Measurements from ENCODE around the gene PEPD.

The PEPD gene

DNA sequence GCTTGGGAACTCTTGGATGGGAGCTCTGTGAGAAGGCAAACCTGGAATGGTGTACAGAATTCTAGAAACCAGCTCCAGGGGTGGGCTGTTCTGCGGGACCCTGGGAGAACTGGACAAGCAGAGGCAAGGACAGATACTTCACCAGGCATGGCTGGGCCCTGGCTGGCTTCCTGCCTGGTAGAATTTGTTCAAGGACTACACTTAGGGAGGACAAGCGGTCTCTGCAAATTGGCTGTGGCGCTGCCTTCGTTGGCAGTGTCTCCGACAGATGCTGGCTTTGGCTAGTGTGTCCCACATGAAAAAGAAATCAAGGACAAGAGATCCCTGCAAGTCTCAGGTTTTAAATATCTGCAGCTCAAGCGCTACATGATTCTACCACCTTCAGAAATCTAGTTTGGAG is 135.6 kb downstream of the PEPD start:
- H3K4me3 Mint-ChIP-seq = no peak overlapping the region
- no peaks in the 10 kb centered on the region for H3K9me3 Mint-ChIP-seq
- peaks cover 2% of the 10 kb centered on the region for H3K36me3 Mint-ChIP-seq (ENCODE audit: insufficient read depth)
- H3K4me1 Mint-ChIP-seq = peaks cover 17% of the 10 kb centered on the region
- H3K27me3 Mint-ChIP-seq = no peaks in the 10 kb centered on the region
- ATAC-seq (replicated peaks; ENCODE audit: extremely low read depth, poor library complexity, severe bottlenecking) (no peak), DNase-seq (ENCODE audit: low spot score in 2 of 2) (no peak)
- no peak overlapping the region for H3K27ac Mint-ChIP-seq (ENCODE audit: low read depth)

DNA sequence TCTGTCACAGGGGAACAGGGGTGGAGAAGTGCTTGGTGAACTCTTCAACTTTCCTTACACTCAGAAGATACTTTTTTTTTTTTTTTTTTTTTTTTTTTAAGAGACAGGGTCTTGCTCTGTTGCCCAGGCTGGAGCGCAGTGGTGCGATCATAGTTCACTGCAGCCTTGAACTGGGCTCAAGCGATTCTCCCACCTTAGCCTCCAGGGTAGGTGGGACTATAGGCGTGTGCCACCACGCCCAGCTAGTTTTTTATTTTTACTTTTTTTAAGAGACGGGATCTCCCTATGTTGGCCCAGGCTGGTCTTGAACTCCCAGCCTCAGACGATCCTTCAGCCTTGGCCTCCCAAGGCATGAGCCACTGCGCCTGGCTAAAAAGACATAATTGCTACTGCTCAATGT is 136.6 kb downstream of the PEPD start:
- DNase-seq (ENCODE audit: low spot score in 2 of 2) (no peak), ATAC-seq (replicated peaks; ENCODE audit: extremely low read depth, poor library complexity, severe bottlenecking) (no peak)
- no peaks in the 10 kb centered on the region for H3K9me3 Mint-ChIP-seq
- H3K4me3 Mint-ChIP-seq = no peak overlapping the region
- peaks cover 2% of the 10 kb centered on the region for H3K36me3 Mint-ChIP-seq (ENCODE audit: insufficient read depth)
- H3K27ac Mint-ChIP-seq (ENCODE audit: low read depth) = no peak overlapping the region
- peaks cover 21% of the 10 kb centered on the region for H3K4me1 Mint-ChIP-seq
- H3K27me3 Mint-ChIP-seq = no peaks in the 10 kb centered on the region

DNA sequence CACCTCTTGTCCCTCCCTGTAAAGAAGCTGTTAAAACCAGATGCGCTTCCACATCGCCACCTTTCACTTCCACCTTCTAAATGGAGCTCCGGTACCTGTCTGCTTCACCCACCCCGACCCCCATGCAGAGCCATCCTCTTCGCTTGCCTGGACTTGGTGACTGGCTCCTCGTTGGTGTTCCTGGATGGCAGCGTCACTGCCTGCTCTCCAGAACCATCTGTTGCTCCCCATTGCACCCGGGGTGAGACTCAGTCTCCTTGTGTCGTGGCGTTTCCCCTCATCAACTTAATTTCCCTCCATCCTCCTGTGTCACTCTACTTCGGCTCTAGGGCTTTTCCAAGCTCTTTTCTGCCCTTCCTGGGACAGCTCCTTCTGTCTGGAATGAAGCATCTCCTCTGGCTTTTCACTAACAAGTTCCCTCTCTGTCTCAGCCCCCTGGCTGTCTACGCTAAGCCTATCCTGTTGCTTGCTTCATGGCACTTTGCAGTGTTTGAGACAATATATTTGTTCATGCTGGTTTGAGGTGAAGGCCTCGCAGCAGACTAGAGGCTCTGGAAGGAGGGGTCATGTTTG is 137.8 kb downstream of the PEPD start:
- no peak for DNase-seq (ENCODE audit: low spot score in 2 of 2)
- Mint-ChIP-seq H3K9me3 (no peaks in the 10 kb centered on the region), H3K27ac (ENCODE audit: low read depth) (peak overlapping the region; percentile 62), H3K36me3 (ENCODE audit: insufficient read depth) (peaks cover 7% of the 10 kb centered on the region), H3K27me3 (no peaks in the 10 kb centered on the region), H3K4me1 (peaks cover 24% of the 10 kb centered on the region), H3K4me3 (no peak overlapping the region)
- ATAC-seq (replicated peaks; ENCODE audit: extremely low read depth, poor library complexity, severe bottlenecking) = no peak

DNA sequence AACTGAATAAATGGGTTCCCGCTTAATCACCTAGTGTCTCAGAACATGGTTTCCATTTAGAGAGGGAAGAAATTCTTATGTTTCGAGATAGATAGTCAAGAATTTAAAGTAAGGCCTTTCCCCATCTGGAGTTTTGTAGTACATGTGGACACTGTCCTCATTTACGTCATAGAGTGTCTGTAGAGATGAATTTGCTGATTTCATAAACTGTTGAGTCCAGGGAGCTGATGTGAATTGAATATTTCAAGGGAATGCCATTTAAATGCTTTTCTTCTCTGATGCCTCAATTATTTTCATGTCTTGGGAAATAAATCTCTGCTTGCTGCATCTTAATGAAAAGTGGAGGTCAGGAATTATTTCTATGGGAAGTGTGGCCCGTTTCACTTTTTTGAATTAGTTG is 138.6 kb downstream of the PEPD start:
- Mint-ChIP-seq H3K4me3 (no peak overlapping the region), H3K36me3 (ENCODE audit: insufficient read depth) (peaks cover 9% of the 10 kb centered on the region), H3K27ac (ENCODE audit: low read depth) (no peak overlapping the region), H3K9me3 (no peaks in the 10 kb centered on the region), H3K27me3 (no peaks in the 10 kb centered on the region), H3K4me1 (peaks cover 30% of the 10 kb centered on the region)
- no peak for DNase-seq (ENCODE audit: low spot score in 2 of 2)
- ATAC-seq (replicated peaks; ENCODE audit: extremely low read depth, poor library complexity, severe bottlenecking) = no peak

DNA sequence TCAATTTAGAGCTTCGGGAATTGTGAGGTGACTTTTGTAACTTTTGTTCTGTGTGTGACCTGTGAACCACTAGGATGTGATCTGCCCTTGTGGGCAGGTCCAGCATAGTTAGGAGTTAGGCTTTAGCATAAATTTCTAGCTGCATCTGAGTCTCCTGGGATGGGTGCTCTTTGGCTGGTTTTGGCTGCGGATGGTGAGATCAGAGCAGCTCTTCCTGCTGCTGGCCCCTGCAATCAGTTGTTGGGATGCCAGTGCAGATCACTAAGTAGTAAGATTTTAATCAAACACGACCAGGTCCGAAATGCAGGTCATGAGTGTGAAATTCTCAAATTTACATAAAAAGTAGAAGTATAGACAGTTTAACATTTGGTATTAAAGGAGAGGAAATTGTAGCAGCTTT is 139.6 kb downstream of the PEPD start:
- Mint-ChIP-seq H3K27ac (ENCODE audit: low read depth) (no peak overlapping the region), H3K9me3 (no peaks in the 10 kb centered on the region), H3K36me3 (ENCODE audit: insufficient read depth) (peaks cover 9% of the 10 kb centered on the region), H3K4me1 (peaks cover 36% of the 10 kb centered on the region), H3K27me3 (no peaks in the 10 kb centered on the region), H3K4me3 (no peak overlapping the region)
- no peak for DNase-seq (ENCODE audit: low spot score in 2 of 2)
- ATAC-seq (replicated peaks; ENCODE audit: extremely low read depth, poor library complexity, severe bottlenecking) = no peak

DNA sequence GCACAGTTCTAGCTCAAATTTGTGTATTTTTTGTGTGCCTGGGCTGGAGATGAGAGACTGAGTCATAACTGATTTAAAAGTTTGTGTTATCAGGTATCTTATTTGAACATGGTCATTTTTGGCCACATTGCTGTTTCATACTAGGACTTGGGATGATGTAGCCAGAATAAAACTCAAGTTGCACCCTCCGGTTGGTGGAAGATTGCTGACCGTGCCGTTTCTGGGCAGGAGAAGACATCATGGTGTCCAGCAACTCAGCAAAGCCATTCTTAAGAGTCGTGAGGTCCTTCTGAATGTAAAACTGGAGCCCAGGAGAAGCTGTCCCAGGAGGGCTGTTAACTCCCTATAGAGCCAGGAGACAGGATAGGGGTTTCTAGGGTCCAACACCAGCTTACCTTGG is 140.5 kb downstream of the PEPD start:
- peaks cover 9% of the 10 kb centered on the region for H3K36me3 Mint-ChIP-seq (ENCODE audit: insufficient read depth)
- H3K27me3 Mint-ChIP-seq = no peaks in the 10 kb centered on the region
- DNase-seq (ENCODE audit: low spot score in 2 of 2) (no peak), ATAC-seq (replicated peaks; ENCODE audit: extremely low read depth, poor library complexity, severe bottlenecking) (no peak)
- H3K9me3 Mint-ChIP-seq = no peaks in the 10 kb centered on the region
- no peak overlapping the region for H3K27ac Mint-ChIP-seq (ENCODE audit: low read depth)
- H3K4me1 Mint-ChIP-seq = peaks cover 42% of the 10 kb centered on the region
- no peak overlapping the region for H3K4me3 Mint-ChIP-seq

DNA sequence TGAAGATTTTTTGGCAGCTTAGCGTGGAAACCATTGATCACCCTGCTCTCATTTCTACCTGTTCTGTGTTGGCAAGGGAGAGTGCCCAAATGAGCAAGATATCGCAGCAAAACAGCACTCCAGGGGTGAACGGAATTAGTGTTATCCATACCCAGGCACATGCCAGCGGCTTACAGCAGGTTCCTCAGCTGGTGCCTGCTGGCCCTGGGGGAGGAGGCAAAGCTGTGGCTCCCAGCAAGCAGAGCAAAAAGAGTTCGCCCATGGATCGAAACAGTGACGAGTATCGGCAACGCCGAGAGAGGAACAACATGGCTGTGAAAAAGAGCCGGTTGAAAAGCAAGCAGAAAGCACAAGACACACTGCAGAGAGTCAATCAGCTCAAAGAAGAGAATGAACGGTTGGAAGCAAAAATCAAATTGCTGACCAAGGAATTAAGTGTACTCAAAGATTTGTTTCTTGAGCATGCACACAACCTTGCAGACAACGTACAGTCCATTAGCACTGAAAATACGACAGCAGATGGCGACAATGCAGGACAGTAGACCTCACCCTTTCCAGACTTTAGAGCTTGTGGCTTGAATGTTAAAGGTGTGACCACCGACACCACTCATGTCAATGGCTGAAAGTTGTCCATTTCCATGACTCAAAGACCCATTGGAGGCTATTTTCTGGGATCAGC is 142.3 kb downstream of the PEPD start:
- Mint-ChIP-seq H3K27ac (ENCODE audit: low read depth) (no peak overlapping the region), H3K27me3 (no peaks in the 10 kb centered on the region), H3K9me3 (no peaks in the 10 kb centered on the region), H3K4me1 (peaks cover 59% of the 10 kb centered on the region), H3K36me3 (ENCODE audit: insufficient read depth) (peaks cover 11% of the 10 kb centered on the region), H3K4me3 (no peak overlapping the region)
- DNase-seq (ENCODE audit: low spot score in 2 of 2) (no peak), ATAC-seq (replicated peaks; ENCODE audit: extremely low read depth, poor library complexity, severe bottlenecking) (no peak)

DNA sequence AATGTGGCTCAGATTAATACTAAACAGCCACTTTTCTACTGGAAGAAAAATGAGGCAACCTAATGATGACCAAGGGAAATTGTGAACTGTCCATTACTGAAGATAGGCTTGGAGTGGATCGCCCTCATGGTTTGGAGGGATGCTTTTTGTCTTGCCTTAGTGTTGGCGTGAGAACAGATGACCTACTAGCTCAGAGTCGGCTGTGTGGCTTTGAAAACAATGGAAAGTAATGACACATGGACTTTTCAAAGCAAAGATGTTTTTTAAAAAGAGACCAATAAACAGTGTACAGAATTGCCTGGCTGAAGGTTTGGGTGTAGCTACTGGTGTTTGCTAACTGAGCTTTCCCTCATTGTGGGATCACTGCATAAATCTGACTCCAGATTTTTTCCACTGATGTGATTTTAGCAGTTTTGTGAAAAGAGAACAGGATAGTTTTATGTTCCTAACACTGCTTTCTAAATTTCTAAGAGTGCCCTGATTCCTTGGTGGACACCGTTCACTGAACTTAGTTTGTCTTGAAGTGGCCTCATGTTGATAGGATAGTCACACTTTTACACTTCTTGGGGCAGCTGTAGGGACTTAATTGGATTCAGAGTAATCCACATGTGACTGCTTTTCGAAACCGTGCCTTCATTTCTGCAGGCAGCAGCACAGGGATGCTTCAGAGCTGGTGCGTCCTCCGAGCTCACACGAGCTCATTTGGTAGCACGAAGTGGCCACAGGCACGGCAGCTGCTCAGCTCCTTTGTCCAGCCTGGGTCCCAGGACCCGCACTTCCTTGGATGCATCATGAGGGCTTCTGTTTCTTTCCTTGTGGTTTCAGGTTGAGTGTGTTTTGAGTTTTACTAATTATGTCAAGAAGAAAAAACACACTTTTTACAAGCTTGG is 143.8 kb downstream of the PEPD start:
- H3K27me3 Mint-ChIP-seq = no peaks in the 10 kb centered on the region
- H3K36me3 Mint-ChIP-seq (ENCODE audit: insufficient read depth) = peaks cover 16% of the 10 kb centered on the region
- H3K27ac Mint-ChIP-seq (ENCODE audit: low read depth) = no peak overlapping the region
- peaks cover 55% of the 10 kb centered on the region for H3K4me1 Mint-ChIP-seq
- no peak for DNase-seq (ENCODE audit: low spot score in 2 of 2)
- ATAC-seq (replicated peaks; ENCODE audit: extremely low read depth, poor library complexity, severe bottlenecking) = no peak
- no peaks in the 10 kb centered on the region for H3K9me3 Mint-ChIP-seq
- no peak overlapping the region for H3K4me3 Mint-ChIP-seq

DNA sequence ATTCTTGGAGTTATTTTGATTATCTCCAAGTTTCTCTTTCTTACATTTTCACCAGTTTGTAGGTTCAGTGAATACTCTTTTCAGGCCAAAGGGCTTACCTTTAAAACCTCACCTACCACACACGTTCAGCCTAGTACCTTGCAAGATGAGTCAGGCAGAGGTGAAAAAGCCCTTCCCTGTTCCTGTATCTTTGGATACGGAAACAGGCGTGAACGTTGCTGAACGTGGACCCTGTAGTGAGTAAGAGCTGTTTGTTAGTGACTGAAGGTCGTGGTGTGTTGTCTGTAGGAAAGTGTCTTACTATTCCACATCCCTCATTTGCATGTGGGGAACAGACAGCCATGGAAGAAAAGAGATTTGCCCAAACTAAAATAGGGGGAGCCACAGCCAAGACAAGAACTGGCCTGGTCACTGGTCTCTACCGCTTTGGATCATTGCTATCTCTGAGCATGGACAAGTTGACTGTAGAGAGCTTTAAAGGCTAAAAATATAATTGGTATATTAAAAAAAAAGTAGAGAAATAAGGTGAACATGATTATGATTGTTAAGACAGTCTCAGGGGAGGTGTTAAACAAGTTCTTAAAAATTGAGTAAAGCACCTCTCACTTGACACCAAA is 144.5 kb downstream of the PEPD start:
- no peak for DNase-seq (ENCODE audit: low spot score in 2 of 2)
- Mint-ChIP-seq H3K9me3 (no peaks in the 10 kb centered on the region), H3K36me3 (ENCODE audit: insufficient read depth) (peaks cover 18% of the 10 kb centered on the region), H3K4me1 (peaks cover 54% of the 10 kb centered on the region), H3K27ac (ENCODE audit: low read depth) (no peak overlapping the region), H3K27me3 (no peaks in the 10 kb centered on the region), H3K4me3 (no peak overlapping the region)
- no peak for ATAC-seq (replicated peaks; ENCODE audit: extremely low read depth, poor library complexity, severe bottlenecking)

DNA sequence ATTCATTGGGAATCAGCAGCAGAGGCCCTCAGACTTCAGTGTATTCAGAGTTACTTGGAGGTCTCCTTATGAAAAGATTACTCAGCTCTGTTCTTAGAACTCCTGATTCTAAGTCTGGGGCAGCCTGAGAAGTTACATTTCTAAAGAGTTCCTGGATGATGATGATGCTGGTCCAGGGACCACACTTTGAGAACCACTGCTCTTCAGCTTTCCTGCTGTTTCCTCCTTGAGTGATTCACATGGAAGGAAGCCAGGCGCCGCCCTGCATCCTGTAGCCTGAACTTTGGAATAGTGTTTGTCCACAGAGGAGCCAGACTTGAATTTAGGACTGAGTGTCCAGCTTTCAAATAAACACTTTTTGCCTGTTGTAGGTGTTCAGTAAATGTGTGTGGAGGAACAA is 145.2 kb downstream of the PEPD start:
- no peak for ATAC-seq (replicated peaks; ENCODE audit: extremely low read depth, poor library complexity, severe bottlenecking)
- Mint-ChIP-seq H3K4me1 (peaks cover 48% of the 10 kb centered on the region), H3K27ac (ENCODE audit: low read depth) (no peak overlapping the region), H3K36me3 (ENCODE audit: insufficient read depth) (peaks cover 18% of the 10 kb centered on the region), H3K4me3 (peak overlapping the region; percentile 21), H3K9me3 (no peaks in the 10 kb centered on the region), H3K27me3 (no peaks in the 10 kb centered on the region)
- DNase-seq (ENCODE audit: low spot score in 2 of 2) = no peak

DNA sequence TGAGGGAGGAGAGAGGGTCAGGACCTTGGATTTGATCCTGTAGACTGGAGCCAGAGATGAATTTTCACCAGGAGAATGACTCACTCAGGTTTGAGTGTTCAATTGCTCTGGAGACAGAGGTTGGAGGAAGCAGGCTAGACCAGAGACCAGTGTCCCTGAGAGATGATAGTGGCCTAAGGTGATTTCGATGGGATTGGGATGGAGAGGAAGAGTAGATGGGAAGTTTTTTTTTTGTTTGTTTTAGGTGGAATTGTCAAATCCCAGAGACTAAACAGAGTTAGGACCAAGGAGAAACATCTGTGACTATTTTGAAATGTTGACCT is 145.8 kb downstream of the PEPD start:
- peaks cover 43% of the 10 kb centered on the region for H3K4me1 Mint-ChIP-seq
- DNase-seq (ENCODE audit: low spot score in 2 of 2) = no peak
- peak overlapping the region; percentile 21 for H3K4me3 Mint-ChIP-seq
- H3K9me3 Mint-ChIP-seq = no peaks in the 10 kb centered on the region
- ATAC-seq (replicated peaks; ENCODE audit: extremely low read depth, poor library complexity, severe bottlenecking) = no peak
- H3K27me3 Mint-ChIP-seq = no peaks in the 10 kb centered on the region
- peaks cover 16% of the 10 kb centered on the region for H3K36me3 Mint-ChIP-seq (ENCODE audit: insufficient read depth)
- H3K27ac Mint-ChIP-seq (ENCODE audit: low read depth) = no peak overlapping the region

DNA sequence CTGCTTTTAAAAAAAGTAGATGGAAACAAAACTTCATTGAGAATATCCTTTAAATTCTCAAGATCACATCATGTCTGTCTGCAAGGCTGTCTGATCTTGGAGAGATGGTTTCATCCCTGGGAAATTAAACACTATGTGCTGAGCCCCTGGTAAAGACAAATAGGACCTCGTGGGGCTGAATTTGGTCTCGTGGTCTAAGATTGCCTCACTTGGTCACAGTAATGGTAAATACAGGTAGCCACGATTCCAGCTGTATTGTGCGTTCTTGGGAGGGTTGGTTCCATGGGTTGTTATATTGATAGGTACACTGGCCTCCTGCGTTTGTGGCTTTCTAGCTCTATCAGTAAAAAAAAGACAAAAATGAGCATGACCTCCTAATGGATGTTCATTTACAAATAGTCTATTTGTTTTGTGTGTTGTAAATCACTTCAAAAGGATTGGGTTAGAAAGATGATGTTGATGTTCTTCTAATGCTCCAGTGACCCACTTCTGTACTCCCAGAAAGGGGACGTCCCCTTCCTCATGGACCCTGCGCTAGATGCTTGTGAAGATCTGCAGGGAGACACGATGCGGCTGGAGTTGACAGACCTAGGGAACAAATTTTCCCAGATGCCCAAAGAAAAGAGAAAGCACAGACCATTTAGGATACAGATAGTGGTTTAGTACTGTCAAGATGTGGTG is 146.3 kb downstream of the PEPD start:
- Mint-ChIP-seq H3K4me3 (peak overlapping the region; percentile 81), H3K27ac (ENCODE audit: low read depth) (no peak overlapping the region), H3K27me3 (no peaks in the 10 kb centered on the region), H3K36me3 (ENCODE audit: insufficient read depth) (peaks cover 16% of the 10 kb centered on the region), H3K4me1 (peaks cover 41% of the 10 kb centered on the region), H3K9me3 (no peaks in the 10 kb centered on the region)
- ATAC-seq (replicated peaks; ENCODE audit: extremely low read depth, poor library complexity, severe bottlenecking) (no peak), DNase-seq (ENCODE audit: low spot score in 2 of 2) (no peak)
